SKM-1 (cell line): ENCODE measurements around the gene RALGAPB.

Experiments
- DNase-seq: peaks from one replicate; lab custom pipeline; 2025; ENCODE audit not compliant: unreplicated experiment; lab: John Stamatoyannopoulos, UW

Gene RALGAPB

GRCh38 chr20:38603286-38603685 is 130.6 kb downstream of the RALGAPB start:
- DNase-seq: no peak

- DNase-seq: no peak
Observed at GRCh38 chr20:38604873-38605303, 132.2 kb downstream of the RALGAPB start.

GRCh38 chr20:38607351-38607750 is 134.7 kb downstream of the RALGAPB start:
- no peak for DNase-seq

- no peak for DNase-seq
Observed at GRCh38 chr20:38608188-38608587, 135.5 kb downstream of the RALGAPB start.

GRCh38 chr20:38609815-38610214 is 137.2 kb downstream of the RALGAPB start:
- DNase-seq: no peak

GRCh38 chr20:38610521-38610920 is 137.9 kb downstream of the RALGAPB start:
- no peak for DNase-seq

GRCh38 chr20:38612751-38613515 is 140.3 kb downstream of the RALGAPB start:
- no peak for DNase-seq

- no peak for DNase-seq
Observed at GRCh38 chr20:38615283-38615682, 142.6 kb downstream of the RALGAPB start.

- DNase-seq: no peak
Observed at GRCh38 chr20:38616457-38616856, 143.8 kb downstream of the RALGAPB start.

GRCh38 chr20:38617011-38617829 is 144.6 kb downstream of the RALGAPB start:
- DNase-seq: no peak

- no peak for DNase-seq
Observed at GRCh38 chr20:38617830-38618196, 145.2 kb downstream of the RALGAPB start.

GRCh38 chr20:38620441-38620840 is 147.8 kb downstream of the RALGAPB start:
- DNase-seq: no peak

- DNase-seq: no peak
Observed at GRCh38 chr20:38623061-38623460, 150.4 kb downstream of the RALGAPB start.

GRCh38 chr20:38624084-38624483 is 151.4 kb downstream of the RALGAPB start:
- DNase-seq: no peak

- DNase-seq: no peak
Observed at GRCh38 chr20:38625896-38626295, 153.3 kb downstream of the RALGAPB start.

GRCh38 chr20:38626921-38627659 is 154.4 kb downstream of the RALGAPB start:
- no peak for DNase-seq
